Kidney (tissue), 14 donors: Measurements from ENCODE around the gene AVL9. TPM values are rescaled to one million over a fixed set of nuclear protein-coding genes. Genes with fewer than 3 reads are reported as not detected.
A peak's percentile ranks its signal among the peaks of the same experiment; 100 is the strongest.
"Not testable (repeated sequence)": the region's sequence is repeated elsewhere in the genome, so short reads cannot be mapped to it uniquely, and the experiment has no call there.

Source experiments
- DNase-seq, 5 donors: peaks; one replicate each; pipeline ENCODE4 v3.0.0-alpha.2; 2013 to 2020
- FAIRE-seq: peaks from 2 replicates; lab custom pipeline; 2012; peaks lifted over from hg19 to GRCh38; lab: Jason Lieb, UNC
- H3K27ac ChIP-seq, 2 donors: one replicate each; pipeline ENCODE4 v1.7.0; 2013; ENCODE audit warnings: low read depth in 2 of 2, low read length in 2 of 2, inconsistent platforms in 1 of 2
- H3K27me3 ChIP-seq: one replicate; pipeline ENCODE4 v1.7.1; 2013; ENCODE audit warnings: low read length, inconsistent platforms; ENCODE audit not compliant: control insufficient read depth, insufficient read depth
- H3K36me3 ChIP-seq, 3 donors: one replicate each; pipeline versions ENCODE4 v1.7.0 to v1.7.1; 2013; ENCODE audit warnings: low read length in 3 of 3, control low read depth in 1 of 3, inconsistent platforms in 1 of 3; ENCODE audit not compliant: insufficient read depth in 3 of 3, control insufficient read depth in 2 of 3
- H3K4me1 ChIP-seq, 3 donors: one replicate each; pipeline versions ENCODE4 v1.7.0 to v1.7.1; 2013; ENCODE audit warnings: low read length in 3 of 3, inconsistent platforms in 1 of 3, low read depth in 1 of 3; ENCODE audit not compliant: control insufficient read depth in 2 of 3, insufficient read depth in 2 of 3
- H3K4me3 ChIP-seq, 3 donors: one replicate each; pipeline versions ENCODE4 v1.7.0 to v1.8.1; 2013; ENCODE audit warnings: low read length in 3 of 3, control low read depth in 1 of 3, inconsistent platforms in 1 of 3
- H3K9ac ChIP-seq, 3 donors: one replicate each; pipeline versions ENCODE4 v1.7.0 to v1.7.1; 2013; ENCODE audit warnings: low read length in 3 of 3, control low read depth in 1 of 3, inconsistent platforms in 1 of 3
- H3K9me3 ChIP-seq, 3 donors: one replicate each; pipeline versions ENCODE4 v1.7.0 to v1.7.1; 2013; ENCODE audit warnings: low read length in 3 of 3, control low read depth in 1 of 3, inconsistent platforms in 1 of 3; ENCODE audit not compliant: control insufficient read depth in 2 of 3, insufficient read depth in 1 of 3
- intact Hi-C: fragments of 100-400 bp; cut with DNase I; formaldehyde crosslinking; loops from one replicate; pipeline ENCODE4 v1.11.1; 2022
- polyA plus RNA-seq: library from polyadenylated mRNA; stranded (reverse); fragments of 350-450 nt; fragmentation: Illumina TruSeq; extraction: RNeasy Lipid Tissue Mini Kit (QIAGEN cat#74804); gene quantifications from one replicate; pipeline ENCODE4 v1.2.3, GENCODE V29; 2014; ENCODE audit warnings: low read depth, low replicate concordance; ENCODE audit not compliant: insufficient read depth
- total RNA-seq: library from RNA; stranded (reverse); fragmentation: NEBNext Ultra II Directional; extraction: Animal tissue kit (Norgen Biotek cat#: 25700); gene quantifications from one replicate; pipeline ENCODE4 v1.2.1, GENCODE V29; 2021
- TF ChIP-seq, protein P1 (sequence below): IDR thresholded peaks from 3 replicates; pipeline ENCODE4 v1.5.1; 2012; ENCODE audit warnings: mild to moderate bottlenecking, moderate library complexity, borderline replicate concordance; ENCODE audit not compliant: insufficient read depth; ENCODE audit errors: extremely low read depth
- donor health status: control.
- donor health status: control.
- donor health status: control.
- donor health status: control.
- donor health status: control.
- donor health status: DM: yes; HTN: yes; CAD: no.
- donor health status: Normal renal cell carcinoma (clear cell type).

Gene AVL9
- total and polyA plus RNA-seq, 2 donors from 2014 or later, result 7.9 to 39.9 TPM

GRCh38 chr7:32462977-32463376 lies 32.3 kb upstream of the AVL9 start:
- FAIRE-seq (no peak), DNase-seq (peak in 2 of 5 donors; percentile 23 to 27)
- Histone ChIP-seq H3K9ac (no peak overlapping the region), H3K36me3 (no peaks in the 10 kb centered on the region), H3K4me1 (no peaks in the 10 kb centered on the region), H3K27ac (no peak overlapping the region), H3K27me3 (no peaks in the 10 kb centered on the region), H3K4me3 (no peak overlapping the region), H3K9me3 (no peaks in the 10 kb centered on the region)
- TF ChIP-seq, protein P1, sequence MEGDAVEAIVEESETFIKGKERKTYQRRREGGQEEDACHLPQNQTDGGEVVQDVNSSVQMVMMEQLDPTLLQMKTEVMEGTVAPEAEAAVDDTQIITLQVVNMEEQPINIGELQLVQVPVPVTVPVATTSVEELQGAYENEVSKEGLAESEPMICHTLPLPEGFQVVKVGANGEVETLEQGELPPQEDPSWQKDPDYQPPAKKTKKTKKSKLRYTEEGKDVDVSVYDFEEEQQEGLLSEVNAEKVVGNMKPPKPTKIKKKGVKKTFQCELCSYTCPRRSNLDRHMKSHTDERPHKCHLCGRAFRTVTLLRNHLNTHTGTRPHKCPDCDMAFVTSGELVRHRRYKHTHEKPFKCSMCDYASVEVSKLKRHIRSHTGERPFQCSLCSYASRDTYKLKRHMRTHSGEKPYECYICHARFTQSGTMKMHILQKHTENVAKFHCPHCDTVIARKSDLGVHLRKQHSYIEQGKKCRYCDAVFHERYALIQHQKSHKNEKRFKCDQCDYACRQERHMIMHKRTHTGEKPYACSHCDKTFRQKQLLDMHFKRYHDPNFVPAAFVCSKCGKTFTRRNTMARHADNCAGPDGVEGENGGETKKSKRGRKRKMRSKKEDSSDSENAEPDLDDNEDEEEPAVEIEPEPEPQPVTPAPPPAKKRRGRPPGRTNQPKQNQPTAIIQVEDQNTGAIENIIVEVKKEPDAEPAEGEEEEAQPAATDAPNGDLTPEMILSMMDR, result no peak
- intact Hi-C loops, result no loop called here

DNA sequence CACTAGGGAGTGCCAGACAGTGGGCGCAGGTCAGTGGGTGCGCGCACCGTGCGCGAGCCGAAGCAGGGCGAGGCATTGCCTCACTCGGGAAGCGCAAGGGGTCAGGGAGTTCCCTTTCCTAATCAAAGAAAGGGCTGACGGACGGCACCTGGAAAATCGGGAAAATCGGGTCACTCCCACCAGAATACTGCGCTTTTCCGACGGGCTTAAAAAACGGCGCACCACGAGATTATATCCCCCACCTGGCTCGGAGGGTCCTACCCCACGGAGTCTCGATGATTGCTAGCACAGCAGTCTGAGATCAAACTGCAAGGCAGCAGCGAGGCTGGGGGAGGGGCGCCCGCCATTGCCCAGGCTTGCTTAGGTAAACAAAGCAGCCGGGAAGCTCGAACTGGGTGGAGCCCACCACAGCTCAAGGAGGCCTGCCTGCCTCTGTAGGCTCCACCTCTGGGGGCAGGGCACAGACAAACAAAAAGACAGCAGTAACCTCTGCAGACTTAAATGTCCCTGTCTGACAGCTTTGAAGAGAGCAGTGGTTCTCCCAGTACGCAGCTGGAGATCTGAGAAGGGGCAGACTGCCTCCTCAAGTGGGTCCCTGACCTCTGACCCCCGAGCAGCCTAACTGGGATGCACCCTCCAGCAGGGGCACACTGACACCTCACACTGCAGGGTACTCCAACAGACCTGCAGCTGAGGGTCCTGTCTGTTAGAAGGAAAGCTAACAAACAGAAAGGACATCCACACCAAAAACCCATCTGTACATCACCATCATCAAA lies 30.5 kb upstream of the AVL9 start:
- intact Hi-C loops, H3K27me3 ChIP-seq, FAIRE-seq, H3K4me3 ChIP-seq, H3K4me1 ChIP-seq, H3K9me3 ChIP-seq, H3K36me3 ChIP-seq, H3K27ac ChIP-seq, DNase-seq, H3K9ac ChIP-seq: not testable (repeated sequence)

DNA sequence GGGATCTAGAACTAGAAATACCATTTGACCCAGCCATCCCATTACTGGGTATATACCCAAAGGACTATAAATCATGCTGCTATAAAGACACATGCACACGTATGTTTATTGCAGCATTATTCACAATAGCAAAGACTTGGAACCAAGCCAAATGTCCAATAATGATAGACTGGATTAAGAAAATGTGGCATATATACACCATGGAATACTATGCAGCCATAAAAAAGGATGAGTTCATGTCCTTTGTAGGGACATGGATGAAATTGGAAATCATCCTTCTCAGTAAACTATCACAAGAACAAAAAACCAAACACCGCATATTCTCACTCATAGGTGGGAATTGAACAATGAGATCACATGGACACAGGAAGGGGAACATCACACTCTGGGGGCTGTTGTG lies 25.3 kb upstream of the AVL9 start:
- H3K4me3 ChIP-seq, FAIRE-seq, H3K36me3 ChIP-seq, DNase-seq, H3K9me3 ChIP-seq, H3K4me1 ChIP-seq, H3K9ac ChIP-seq, H3K27ac ChIP-seq, H3K27me3 ChIP-seq: not testable (repeated sequence)
- intact Hi-C loops, result loop anchor here (10.0 kb wide), 1 partner anchor 725 kb away; no protein-coding TSS in a partner anchor

DNA sequence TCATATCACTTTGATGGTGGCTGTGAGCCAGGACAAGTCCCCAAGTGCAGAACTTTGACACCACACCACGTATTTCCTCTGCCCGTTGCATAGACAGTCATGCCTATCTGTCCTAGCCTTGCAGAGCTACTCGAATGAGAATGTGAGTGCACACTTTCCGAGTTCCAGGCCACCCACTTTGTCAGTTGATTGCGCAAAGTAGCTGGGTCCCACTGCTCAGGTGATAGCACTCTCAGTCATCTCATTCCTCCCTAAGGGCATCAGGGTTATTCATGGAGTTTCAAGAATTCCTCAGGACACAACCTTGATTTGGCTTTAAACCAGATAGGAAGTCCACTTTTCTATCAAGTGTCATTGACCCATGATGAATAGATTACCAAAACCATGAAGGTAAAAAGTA lies 24.4 kb upstream of the AVL9 start:
- DNase-seq (no peak), FAIRE-seq (no peak)
- Histone ChIP-seq H3K36me3 (no peaks in the 10 kb centered on the region), H3K9ac (no peak overlapping the region), H3K27me3 (no peaks in the 10 kb centered on the region), H3K4me1 (no peaks in the 10 kb centered on the region), H3K9me3 (no peaks in the 10 kb centered on the region), H3K27ac (no peak overlapping the region), H3K4me3 (no peak overlapping the region)
- TF ChIP-seq, protein P1, result no peak
- intact Hi-C loops, result loop anchor here (10.0 kb wide), 1 partner anchor 726 kb away; no protein-coding TSS in a partner anchor
